RWPE1 (cell line): Measurements from ENCODE around the gene SOX13.

Experiments used
- CTCF ChIA-PET: fragments of 350-600 bp; sonication (Branson Sonifier 250); formaldehyde crosslinking; extraction: SDS; loops from one replicate; lab custom pipeline; 2021; lab: Yijun Ruan, JAX
- POLR2A ChIA-PET: fragments of 400-600 bp; formaldehyde crosslinking; extraction: SDS; loops from one replicate; lab custom pipeline; 2020; ENCODE audit warnings: antibody characterized with exemption; ENCODE audit not compliant: low non-redundant PET; lab: Yijun Ruan, JAX
- DNase-seq: peaks from one replicate; pipeline ENCODE4 v3.0.0; 2012; ENCODE audit warnings: low spot score
- H3K27ac ChIP-seq: fragments of 450-650 bp; 2 replicates; pipeline ENCODE4 v1.5.1; 2017
- TF ChIP-seq, protein P1 (sequence below): fragments of 450-650 bp; conservative IDR thresholded peaks from 2 replicates; pipeline ENCODE4 v1.5.1; 2017; ENCODE audit warnings: low read depth, mild to moderate bottlenecking

Gene SOX13

DNA sequence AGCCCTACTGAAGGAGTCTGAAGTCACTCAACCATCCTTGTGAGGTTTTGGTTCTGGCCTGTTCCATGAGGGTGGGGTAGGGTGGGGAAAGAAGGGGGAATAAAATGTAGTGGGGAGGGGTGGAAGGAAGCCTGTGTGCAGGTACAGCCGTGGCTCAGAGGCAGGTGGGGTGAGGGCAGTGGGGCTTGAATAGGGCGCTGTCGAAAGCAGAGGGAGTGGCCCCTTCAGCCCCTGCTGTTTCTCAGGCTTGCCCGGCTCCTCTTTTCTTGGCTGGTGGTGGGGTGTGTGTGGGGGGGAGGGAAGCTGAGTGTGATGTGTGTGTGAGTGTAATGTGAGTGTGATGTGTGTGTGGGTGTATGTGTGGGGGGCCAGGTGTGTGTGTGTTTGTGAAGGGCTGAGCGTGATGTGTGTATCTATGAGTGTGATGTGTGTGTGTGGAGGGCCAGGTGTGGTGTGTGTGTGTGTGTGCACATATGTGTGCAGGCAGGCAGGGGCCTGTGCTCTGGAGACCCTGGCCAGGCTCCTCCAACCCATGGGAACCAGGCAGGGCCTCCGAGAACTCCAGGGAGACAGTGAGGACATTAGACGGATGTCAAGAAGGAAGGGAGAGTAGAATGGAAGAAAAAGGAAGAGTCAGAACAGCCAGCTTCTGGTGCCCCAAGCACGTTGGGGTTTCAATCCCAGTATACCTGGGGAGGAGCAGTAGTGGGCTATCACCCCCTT lies 9.0 kb downstream of the SOX13 start:
- TF ChIP-seq, protein P1, sequence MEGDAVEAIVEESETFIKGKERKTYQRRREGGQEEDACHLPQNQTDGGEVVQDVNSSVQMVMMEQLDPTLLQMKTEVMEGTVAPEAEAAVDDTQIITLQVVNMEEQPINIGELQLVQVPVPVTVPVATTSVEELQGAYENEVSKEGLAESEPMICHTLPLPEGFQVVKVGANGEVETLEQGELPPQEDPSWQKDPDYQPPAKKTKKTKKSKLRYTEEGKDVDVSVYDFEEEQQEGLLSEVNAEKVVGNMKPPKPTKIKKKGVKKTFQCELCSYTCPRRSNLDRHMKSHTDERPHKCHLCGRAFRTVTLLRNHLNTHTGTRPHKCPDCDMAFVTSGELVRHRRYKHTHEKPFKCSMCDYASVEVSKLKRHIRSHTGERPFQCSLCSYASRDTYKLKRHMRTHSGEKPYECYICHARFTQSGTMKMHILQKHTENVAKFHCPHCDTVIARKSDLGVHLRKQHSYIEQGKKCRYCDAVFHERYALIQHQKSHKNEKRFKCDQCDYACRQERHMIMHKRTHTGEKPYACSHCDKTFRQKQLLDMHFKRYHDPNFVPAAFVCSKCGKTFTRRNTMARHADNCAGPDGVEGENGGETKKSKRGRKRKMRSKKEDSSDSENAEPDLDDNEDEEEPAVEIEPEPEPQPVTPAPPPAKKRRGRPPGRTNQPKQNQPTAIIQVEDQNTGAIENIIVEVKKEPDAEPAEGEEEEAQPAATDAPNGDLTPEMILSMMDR = no peak
- ChIA-PET POLR2A (no interaction called here), CTCF (no interaction called here)
- peak overlapping the region; percentile 91 for H3K27ac ChIP-seq
- DNase-seq = no peak

DNA sequence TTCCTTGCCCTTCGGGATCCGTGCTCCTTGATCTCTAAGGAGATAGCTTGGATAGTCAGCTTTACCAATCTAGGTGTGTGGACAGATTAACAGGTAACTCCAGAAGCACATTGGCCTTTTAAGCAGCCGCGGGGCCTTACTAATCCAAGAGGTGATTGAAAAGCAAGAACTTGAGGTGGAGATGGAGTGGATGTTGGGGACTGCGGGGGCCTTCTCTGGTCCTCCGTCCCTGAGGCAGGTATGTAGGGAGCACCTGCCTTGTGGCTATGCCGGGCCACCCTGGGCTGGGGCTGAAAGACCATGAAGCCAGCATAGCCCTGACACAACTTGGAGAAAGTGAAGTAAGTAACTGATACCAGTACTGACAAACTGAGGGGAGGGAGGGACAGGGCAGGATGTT lies 10.6 kb downstream of the SOX13 start:
- H3K27ac ChIP-seq = peak overlapping the region; percentile 64
- DNase-seq = no peak
- POLR2A ChIA-PET = no interaction called here
- CTCF ChIA-PET = interaction anchor here (1.3 kb wide), 1 partner anchor 212 kb away, joined by 4 read pairs; no protein-coding TSS in a partner anchor
- TF ChIP-seq, protein P1 = no peak

DNA sequence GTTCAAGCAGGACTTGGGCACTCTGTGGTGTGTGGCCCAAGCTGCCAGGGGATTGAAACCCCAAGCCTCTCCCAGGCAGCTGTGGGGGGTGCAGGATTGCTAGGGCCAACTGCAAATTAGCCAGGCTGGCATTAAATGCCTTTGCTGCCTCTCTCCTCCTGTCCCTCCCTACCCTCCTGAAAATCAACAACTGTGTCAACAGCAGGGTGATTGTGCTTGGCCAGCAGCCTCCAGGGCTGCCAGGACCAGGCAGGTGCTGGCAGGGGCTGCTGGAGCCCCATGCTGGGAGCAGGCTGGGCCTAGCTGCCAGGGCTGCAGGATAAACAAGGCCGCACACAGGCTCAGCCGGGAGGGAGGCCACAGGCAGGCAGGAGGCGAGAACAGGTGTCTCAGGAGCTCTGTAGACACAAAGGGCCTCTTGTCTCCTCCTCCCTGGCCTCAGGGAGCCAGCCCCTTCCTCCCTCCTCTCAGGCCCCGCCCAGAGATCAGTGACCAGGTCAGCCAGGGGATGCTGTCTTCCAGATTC lies 11.4 kb downstream of the SOX13 start:
- DNase-seq = no peak
- H3K27ac ChIP-seq = peak overlapping the region; percentile 64
- ChIA-PET CTCF (interaction anchor here (1.3 kb wide), 1 partner anchor 213 kb away, joined by 4 read pairs; no protein-coding TSS in a partner anchor), POLR2A (no interaction called here)
- TF ChIP-seq, protein P1 = no peak

DNA sequence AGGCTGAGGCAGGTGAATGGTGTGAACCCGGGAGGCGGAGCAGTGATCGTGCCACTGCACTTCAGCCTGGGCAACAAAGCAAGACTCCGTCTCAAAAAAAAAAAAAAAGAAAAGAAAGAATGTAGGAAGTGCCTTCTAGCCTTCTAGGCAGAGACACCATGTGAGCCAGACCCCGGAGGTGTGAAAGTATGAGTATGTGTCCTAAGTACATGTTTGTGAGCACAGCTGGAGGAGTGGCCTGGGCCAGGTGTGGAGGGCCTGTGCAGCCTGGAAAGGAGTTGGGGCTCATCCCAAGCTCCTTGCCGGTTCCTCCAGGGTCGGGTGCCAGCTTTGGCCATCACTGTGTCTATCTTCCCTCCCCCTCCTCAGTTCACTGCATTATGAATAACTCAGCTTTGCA lies 13.0 kb downstream of the SOX13 start:
- peak overlapping the region; percentile 91 for H3K27ac ChIP-seq
- POLR2A ChIA-PET = no interaction called here
- TF ChIP-seq, protein P1 = no peak
- no peak for DNase-seq
- CTCF ChIA-PET = interaction anchor here (0.6 kb wide), 1 partner anchor 11 kb away, joined by 3 read pairs; no protein-coding TSS in a partner anchor

DNA sequence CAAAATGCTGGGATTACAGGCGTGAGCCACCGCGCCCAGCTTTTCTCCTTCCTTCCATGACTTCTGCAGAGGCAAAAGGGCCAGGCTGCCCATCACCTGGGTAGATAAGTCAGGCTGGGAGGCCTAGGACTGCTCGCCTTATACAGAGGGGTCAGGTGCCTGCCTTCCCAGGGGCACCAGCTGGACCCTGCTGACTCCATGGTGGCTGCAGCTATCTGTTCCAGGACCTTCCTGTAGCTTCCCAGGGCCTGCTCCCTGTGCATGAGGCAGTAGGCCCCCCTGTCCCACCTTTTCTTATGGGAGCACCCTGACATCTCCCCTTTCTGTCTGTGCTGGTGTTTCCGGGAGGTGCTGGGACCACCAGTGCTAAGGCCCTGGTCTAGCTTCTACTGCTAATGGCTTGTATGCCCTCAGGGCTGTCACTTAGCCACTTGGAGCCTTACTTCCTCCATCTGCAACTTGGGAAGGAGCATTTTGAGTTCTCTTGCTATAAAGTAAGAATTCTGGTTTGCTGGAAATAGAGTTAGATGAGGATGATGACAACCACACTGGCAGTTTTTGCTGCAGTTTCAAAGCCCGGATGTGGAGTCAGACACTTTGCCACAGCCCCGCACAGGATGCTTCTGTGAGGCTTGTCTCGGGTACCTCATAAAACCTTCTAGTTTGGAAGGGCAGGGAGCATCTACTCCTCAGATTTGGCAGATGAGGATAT lies 14.4 kb downstream of the SOX13 start:
- H3K27ac ChIP-seq = peak overlapping the region; percentile 91
- CTCF ChIA-PET = interaction anchor here (1.0 to 1.1 kb wide), 2 partner anchors 16 to 200 kb away, joined by 3 read pairs; no protein-coding TSS in a partner anchor
- POLR2A ChIA-PET = no interaction called here
- TF ChIP-seq, protein P1 = no peak
- DNase-seq = no peak

DNA sequence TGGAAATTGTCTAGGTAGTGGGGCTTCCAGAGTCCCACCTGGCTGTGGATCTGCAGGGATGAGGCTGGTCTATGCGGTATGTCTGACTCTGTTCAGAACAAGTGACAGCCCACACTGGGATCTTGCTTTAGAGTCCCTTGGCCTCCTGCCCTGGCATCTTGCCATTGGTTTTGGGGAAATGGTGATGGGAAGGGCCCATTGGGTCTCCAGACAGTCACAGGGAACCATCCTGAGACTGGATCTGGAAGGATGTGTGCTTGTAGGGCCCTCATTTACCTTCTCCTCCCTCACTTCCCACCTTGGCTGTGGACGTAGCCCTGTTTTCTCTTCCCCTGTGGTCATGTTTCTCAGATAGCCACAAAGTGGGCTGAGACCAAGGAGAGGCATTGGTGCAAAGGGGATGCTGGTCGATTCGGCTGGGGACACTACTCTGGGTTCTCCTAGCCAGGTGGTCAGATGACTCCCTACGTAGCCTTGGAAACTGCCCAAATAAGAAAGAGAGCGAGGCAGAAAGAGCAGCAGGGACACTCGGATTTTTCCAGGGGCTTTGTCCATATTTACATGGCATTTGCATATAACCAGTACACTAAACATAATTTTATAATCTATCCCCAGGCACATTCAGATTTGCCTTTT lies 15.1 kb downstream of the SOX13 start:
- peak overlapping the region; percentile 91 for H3K27ac ChIP-seq
- ChIA-PET POLR2A (interaction anchor here (0.6 kb wide), 1 partner anchor 32 kb away, joined by 6 read pairs; no protein-coding TSS in a partner anchor), CTCF (no interaction called here)
- TF ChIP-seq, protein P1 = no peak
- DNase-seq = no peak
